GM23338 (cell line): ENCODE measurements around the gene CFAP70. TPM values are rescaled to one million over a fixed set of nuclear protein-coding genes. Genes with fewer than 3 reads are reported as not detected.

Experiments used
- ATAC-seq: fragments of 200-7000 bp; cut with Tn5 transposase; 3 replicates; pipeline ENCODE4 v1.9.1; 2020
- DNase-seq: peaks from one replicate; pipeline ENCODE4 v3.0.0-alpha.2; 2015; ENCODE audit warnings: low spot score
- H2AFZ ChIP-seq: fragments of 200-600 bp; sonication (generic); 2 replicates; pipeline ENCODE4 v1.8.0; 2016; ENCODE audit warnings: antibody characterized with exemption, mild to moderate bottlenecking, moderate library complexity
- H3F3A ChIP-seq: fragments of 200-600 bp; sonication (generic); replicated peaks from 2 replicates; pipeline ENCODE4 v1.8.0; 2017; ENCODE audit warnings: antibody characterized with exemption, mixed run types, low read depth
- H3K27ac ChIP-seq: fragments of 200-600 bp; sonication (generic); 2 replicates; pipeline ENCODE4 v1.6.1; 2016; ENCODE audit warnings: low read depth
- H3K27me3 ChIP-seq: fragments of 200-600 bp; sonication (generic); 2 replicates; pipeline ENCODE4 v1.8.0; 2016; ENCODE audit warnings: mild to moderate bottlenecking, mixed run types, moderate library complexity; ENCODE audit not compliant: insufficient read depth
- H3K36me3 ChIP-seq: fragments of 200-600 bp; sonication (generic); 2 replicates; pipeline ENCODE4 v1.8.0; 2016; ENCODE audit warnings: mild to moderate bottlenecking; ENCODE audit not compliant: insufficient read depth
- H3K4me1 ChIP-seq: fragments of 200-600 bp; sonication (generic); 2 replicates; pipeline ENCODE4 v1.8.0; 2016; ENCODE audit warnings: mild to moderate bottlenecking, moderate library complexity; ENCODE audit not compliant: insufficient read depth
- H3K4me2 ChIP-seq: fragments of 200-600 bp; sonication (generic); 2 replicates; pipeline ENCODE4 v1.7.1; 2017; ENCODE audit warnings: mixed run types
- H3K4me3 ChIP-seq: fragments of 200-600 bp; sonication (generic); 2 replicates; pipeline ENCODE4 v1.6.1; 2016; ENCODE audit warnings: mixed run types
- H3K79me2 ChIP-seq: fragments of 200-600 bp; sonication (generic); replicated peaks from 2 replicates; pipeline ENCODE4 v1.8.0; 2017; ENCODE audit warnings: mild to moderate bottlenecking; ENCODE audit not compliant: insufficient read depth
- H3K9me2 ChIP-seq: fragments of 200-600 bp; sonication (generic); 2 replicates; pipeline ENCODE4 v1.8.0; 2017; ENCODE audit not compliant: insufficient read depth
- H4K20me1 ChIP-seq: fragments of 200-600 bp; sonication (generic); replicated peaks from 2 replicates; pipeline ENCODE4 v1.8.0; 2017; ENCODE audit warnings: mild to moderate bottlenecking; ENCODE audit not compliant: insufficient read depth
- H3K27ac Mint-ChIP-seq: 2 replicates; pipeline ENCODE4 v1.8.0; 2020; ENCODE audit warnings: inconsistent platforms, mild to moderate bottlenecking, moderate library complexity, mixed read lengths
- H3K27me3 Mint-ChIP-seq: 3 replicates; pipeline ENCODE4 v1.8.0; 2022; ENCODE audit warnings: low read depth, mild to moderate bottlenecking, moderate library complexity, mixed read lengths, inconsistent platforms; ENCODE audit not compliant: insufficient read depth, poor library complexity
- H3K36me3 Mint-ChIP-seq: 3 replicates; pipeline ENCODE4 v1.8.0; 2021; ENCODE audit warnings: low read depth, mild to moderate bottlenecking, inconsistent platforms, moderate library complexity, mixed read lengths
- H3K4me1 Mint-ChIP-seq: 3 replicates; pipeline ENCODE4 v1.8.0; 2020; ENCODE audit warnings: mild to moderate bottlenecking, inconsistent platforms, mixed read lengths
- H3K4me3 Mint-ChIP-seq: 3 replicates; pipeline ENCODE4 v1.8.0; 2021; ENCODE audit warnings: moderate library complexity, mild to moderate bottlenecking, inconsistent platforms, mixed read lengths
- H3K9me3 Mint-ChIP-seq: 3 replicates; pipeline ENCODE4 v1.8.0; 2020; ENCODE audit warnings: moderate library complexity, mild to moderate bottlenecking, inconsistent platforms, mixed read lengths
- CREB1 ChIP-seq: fragments of 250-450 bp; sonication (Bioruptor Pico); IDR thresholded peaks from 2 replicates; pipeline ENCODE4 v1.5.0; 2020; ENCODE audit warnings: low read depth, mild to moderate bottlenecking, moderate library complexity
- EZH2 ChIP-seq: fragments of 200-600 bp; sonication (generic); IDR thresholded peaks from one replicate; pipeline ENCODE4 v1.8.0; 2017; ENCODE audit warnings: antibody characterized with exemption, mild to moderate bottlenecking, low read depth; ENCODE audit not compliant: unreplicated experiment
- EZH2phosphoT487 ChIP-seq: fragments of 200-600 bp; sonication (generic); IDR thresholded peaks from one replicate; pipeline ENCODE4 v1.8.1; 2018; ENCODE audit warnings: antibody characterized with exemption; ENCODE audit not compliant: unreplicated experiment
- JUNB ChIP-seq: IDR thresholded peaks from one replicate; pipeline ENCODE4 v1.6.1; 2016; ENCODE audit warnings: antibody characterized with exemption; ENCODE audit not compliant: unreplicated experiment
- NANOG ChIP-seq: IDR thresholded peaks from 2 replicates; pipeline ENCODE4 v1.6.1; 2016; ENCODE audit warnings: antibody characterized with exemption, borderline replicate concordance
- POLR2AphosphoS5 ChIP-seq: IDR thresholded peaks from 2 replicates; pipeline ENCODE4 v1.6.1; 2016; ENCODE audit warnings: antibody characterized with exemption, low read depth
- STAT1 ChIP-seq: IDR thresholded peaks from one replicate; pipeline ENCODE4 v1.6.1; 2016; ENCODE audit warnings: antibody characterized with exemption; ENCODE audit not compliant: unreplicated experiment
- ZNF114 ChIP-seq: fragments of 250-450 bp; sonication (Bioruptor Pico); IDR thresholded peaks from 2 replicates; pipeline ENCODE4 v1.5.0; 2020; ENCODE audit warnings: mild to moderate bottlenecking, moderate library complexity
- polyA plus RNA-seq: library from polyadenylated mRNA; unstranded; fragments of >200 nt; fragmentation: Nextera tagmentation; extraction: Ambion mirVana; gene quantifications from 2 replicates; pipeline ENCODE4 v1.2.1, GENCODE V29; 2016
- total RNA-seq: library from RNA; depleted of rRNA; stranded (reverse); fragments of >200 nt; shearing (Covaris generic); gene quantifications from 2 replicates; pipeline ENCODE4 v1.2.3, GENCODE V29; 2014
- TF ChIP-seq, protein P1 (sequence below): IDR thresholded peaks from one replicate; pipeline ENCODE4 v1.6.1; 2018; ENCODE audit warnings: antibody characterized with exemption; ENCODE audit not compliant: unreplicated experiment
- TF ChIP-seq, protein P2 (sequence below), 2 experiments: fragments of 200-600 bp in 1 of 2; sonication (generic) in 1 of 2; conservative IDR thresholded peaks; 2 replicates each; pipeline versions ENCODE4 v1.5.1 to v1.6.1; 2016 to 2017; ENCODE audit warnings: antibody characterized with exemption in 2 of 2, low read depth in 2 of 2, mild to moderate bottlenecking in 2 of 2, moderate library complexity in 1 of 2
- TF ChIP-seq, protein P3 (sequence below): fragments of 250-450 bp; sonication (Bioruptor Pico); IDR thresholded peaks from 2 replicates; pipeline ENCODE4 v1.5.0; 2020; ENCODE audit warnings: mild to moderate bottlenecking, moderate library complexity

Gene CFAP70
- total and polyA plus RNA-seq, 2 experiments from 2014 or later = 0.17 to 0.24 TPM

DNA sequence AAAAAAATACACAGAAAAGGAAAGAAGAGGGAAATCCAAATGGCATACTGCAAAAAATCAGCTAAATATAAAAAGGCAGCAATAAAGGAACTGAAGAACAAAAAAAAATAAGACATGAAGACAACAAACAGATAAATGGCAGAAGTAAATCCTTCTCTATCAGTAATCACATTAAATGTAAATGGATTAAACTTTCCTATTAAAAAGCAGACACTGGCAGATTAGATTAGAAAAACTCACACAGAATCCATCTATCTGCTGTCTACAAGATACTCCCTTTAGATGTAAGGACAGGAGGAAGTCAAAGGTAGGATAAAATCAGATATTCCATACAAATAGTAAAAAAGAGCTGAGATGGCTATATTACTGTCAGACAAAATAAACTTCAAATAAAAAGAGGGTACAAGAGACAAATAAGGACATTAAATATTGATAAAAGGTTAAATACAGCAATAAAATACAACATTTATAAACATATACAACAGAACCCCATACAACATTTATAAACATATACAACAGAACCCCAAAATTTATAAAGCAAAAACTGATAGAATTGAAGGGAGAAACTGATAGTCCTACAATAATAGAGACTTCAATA, 51.4 kb downstream of the CFAP70 start:
- H3K4me1 Mint-ChIP-seq = no peaks in the 10 kb centered on the region
- Histone ChIP-seq H2AFZ (no peak overlapping the region), H3K9me2 (no peaks in the 10 kb centered on the region; the same call in 1 of the 2 replicates), H3K27ac (no peak overlapping the region), H3K27me3 (no peaks in the 10 kb centered on the region), H3K4me3 (no peak overlapping the region), H4K20me1 (no peaks in the 10 kb centered on the region), H3K4me2 (no peak overlapping the region), H3K36me3 (no peaks in the 10 kb centered on the region), H3K79me2 (no peaks in the 10 kb centered on the region), H3K4me1 (no peaks in the 10 kb centered on the region), H3F3A (no peaks in the 10 kb centered on the region)
- H3K27ac Mint-ChIP-seq = no peak overlapping the region
- no peak for DNase-seq
- ATAC-seq = no peak
- TF ChIP-seq CREB1 (CRISPR knock-in tag) (no peak), ZNF114 (CRISPR knock-in tag) (no peak), NANOG (no peak), POLR2AphosphoS5 (no peak), JUNB (no peak), STAT1 (no peak), EZH2phosphoT487 (no peak), EZH2 (no peak)
- TF ChIP-seq, protein P1, sequence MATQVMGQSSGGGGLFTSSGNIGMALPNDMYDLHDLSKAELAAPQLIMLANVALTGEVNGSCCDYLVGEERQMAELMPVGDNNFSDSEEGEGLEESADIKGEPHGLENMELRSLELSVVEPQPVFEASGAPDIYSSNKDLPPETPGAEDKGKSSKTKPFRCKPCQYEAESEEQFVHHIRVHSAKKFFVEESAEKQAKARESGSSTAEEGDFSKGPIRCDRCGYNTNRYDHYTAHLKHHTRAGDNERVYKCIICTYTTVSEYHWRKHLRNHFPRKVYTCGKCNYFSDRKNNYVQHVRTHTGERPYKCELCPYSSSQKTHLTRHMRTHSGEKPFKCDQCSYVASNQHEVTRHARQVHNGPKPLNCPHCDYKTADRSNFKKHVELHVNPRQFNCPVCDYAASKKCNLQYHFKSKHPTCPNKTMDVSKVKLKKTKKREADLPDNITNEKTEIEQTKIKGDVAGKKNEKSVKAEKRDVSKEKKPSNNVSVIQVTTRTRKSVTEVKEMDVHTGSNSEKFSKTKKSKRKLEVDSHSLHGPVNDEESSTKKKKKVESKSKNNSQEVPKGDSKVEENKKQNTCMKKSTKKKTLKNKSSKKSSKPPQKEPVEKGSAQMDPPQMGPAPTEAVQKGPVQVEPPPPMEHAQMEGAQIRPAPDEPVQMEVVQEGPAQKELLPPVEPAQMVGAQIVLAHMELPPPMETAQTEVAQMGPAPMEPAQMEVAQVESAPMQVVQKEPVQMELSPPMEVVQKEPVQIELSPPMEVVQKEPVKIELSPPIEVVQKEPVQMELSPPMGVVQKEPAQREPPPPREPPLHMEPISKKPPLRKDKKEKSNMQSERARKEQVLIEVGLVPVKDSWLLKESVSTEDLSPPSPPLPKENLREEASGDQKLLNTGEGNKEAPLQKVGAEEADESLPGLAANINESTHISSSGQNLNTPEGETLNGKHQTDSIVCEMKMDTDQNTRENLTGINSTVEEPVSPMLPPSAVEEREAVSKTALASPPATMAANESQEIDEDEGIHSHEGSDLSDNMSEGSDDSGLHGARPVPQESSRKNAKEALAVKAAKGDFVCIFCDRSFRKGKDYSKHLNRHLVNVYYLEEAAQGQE = no peak
- TF ChIP-seq, protein P2, sequence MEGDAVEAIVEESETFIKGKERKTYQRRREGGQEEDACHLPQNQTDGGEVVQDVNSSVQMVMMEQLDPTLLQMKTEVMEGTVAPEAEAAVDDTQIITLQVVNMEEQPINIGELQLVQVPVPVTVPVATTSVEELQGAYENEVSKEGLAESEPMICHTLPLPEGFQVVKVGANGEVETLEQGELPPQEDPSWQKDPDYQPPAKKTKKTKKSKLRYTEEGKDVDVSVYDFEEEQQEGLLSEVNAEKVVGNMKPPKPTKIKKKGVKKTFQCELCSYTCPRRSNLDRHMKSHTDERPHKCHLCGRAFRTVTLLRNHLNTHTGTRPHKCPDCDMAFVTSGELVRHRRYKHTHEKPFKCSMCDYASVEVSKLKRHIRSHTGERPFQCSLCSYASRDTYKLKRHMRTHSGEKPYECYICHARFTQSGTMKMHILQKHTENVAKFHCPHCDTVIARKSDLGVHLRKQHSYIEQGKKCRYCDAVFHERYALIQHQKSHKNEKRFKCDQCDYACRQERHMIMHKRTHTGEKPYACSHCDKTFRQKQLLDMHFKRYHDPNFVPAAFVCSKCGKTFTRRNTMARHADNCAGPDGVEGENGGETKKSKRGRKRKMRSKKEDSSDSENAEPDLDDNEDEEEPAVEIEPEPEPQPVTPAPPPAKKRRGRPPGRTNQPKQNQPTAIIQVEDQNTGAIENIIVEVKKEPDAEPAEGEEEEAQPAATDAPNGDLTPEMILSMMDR (conservative IDR thresholded peaks at IDR 0.05; ENCODE audit: low read depth in 2 of 2) = no peak
- TF ChIP-seq, protein P3, sequence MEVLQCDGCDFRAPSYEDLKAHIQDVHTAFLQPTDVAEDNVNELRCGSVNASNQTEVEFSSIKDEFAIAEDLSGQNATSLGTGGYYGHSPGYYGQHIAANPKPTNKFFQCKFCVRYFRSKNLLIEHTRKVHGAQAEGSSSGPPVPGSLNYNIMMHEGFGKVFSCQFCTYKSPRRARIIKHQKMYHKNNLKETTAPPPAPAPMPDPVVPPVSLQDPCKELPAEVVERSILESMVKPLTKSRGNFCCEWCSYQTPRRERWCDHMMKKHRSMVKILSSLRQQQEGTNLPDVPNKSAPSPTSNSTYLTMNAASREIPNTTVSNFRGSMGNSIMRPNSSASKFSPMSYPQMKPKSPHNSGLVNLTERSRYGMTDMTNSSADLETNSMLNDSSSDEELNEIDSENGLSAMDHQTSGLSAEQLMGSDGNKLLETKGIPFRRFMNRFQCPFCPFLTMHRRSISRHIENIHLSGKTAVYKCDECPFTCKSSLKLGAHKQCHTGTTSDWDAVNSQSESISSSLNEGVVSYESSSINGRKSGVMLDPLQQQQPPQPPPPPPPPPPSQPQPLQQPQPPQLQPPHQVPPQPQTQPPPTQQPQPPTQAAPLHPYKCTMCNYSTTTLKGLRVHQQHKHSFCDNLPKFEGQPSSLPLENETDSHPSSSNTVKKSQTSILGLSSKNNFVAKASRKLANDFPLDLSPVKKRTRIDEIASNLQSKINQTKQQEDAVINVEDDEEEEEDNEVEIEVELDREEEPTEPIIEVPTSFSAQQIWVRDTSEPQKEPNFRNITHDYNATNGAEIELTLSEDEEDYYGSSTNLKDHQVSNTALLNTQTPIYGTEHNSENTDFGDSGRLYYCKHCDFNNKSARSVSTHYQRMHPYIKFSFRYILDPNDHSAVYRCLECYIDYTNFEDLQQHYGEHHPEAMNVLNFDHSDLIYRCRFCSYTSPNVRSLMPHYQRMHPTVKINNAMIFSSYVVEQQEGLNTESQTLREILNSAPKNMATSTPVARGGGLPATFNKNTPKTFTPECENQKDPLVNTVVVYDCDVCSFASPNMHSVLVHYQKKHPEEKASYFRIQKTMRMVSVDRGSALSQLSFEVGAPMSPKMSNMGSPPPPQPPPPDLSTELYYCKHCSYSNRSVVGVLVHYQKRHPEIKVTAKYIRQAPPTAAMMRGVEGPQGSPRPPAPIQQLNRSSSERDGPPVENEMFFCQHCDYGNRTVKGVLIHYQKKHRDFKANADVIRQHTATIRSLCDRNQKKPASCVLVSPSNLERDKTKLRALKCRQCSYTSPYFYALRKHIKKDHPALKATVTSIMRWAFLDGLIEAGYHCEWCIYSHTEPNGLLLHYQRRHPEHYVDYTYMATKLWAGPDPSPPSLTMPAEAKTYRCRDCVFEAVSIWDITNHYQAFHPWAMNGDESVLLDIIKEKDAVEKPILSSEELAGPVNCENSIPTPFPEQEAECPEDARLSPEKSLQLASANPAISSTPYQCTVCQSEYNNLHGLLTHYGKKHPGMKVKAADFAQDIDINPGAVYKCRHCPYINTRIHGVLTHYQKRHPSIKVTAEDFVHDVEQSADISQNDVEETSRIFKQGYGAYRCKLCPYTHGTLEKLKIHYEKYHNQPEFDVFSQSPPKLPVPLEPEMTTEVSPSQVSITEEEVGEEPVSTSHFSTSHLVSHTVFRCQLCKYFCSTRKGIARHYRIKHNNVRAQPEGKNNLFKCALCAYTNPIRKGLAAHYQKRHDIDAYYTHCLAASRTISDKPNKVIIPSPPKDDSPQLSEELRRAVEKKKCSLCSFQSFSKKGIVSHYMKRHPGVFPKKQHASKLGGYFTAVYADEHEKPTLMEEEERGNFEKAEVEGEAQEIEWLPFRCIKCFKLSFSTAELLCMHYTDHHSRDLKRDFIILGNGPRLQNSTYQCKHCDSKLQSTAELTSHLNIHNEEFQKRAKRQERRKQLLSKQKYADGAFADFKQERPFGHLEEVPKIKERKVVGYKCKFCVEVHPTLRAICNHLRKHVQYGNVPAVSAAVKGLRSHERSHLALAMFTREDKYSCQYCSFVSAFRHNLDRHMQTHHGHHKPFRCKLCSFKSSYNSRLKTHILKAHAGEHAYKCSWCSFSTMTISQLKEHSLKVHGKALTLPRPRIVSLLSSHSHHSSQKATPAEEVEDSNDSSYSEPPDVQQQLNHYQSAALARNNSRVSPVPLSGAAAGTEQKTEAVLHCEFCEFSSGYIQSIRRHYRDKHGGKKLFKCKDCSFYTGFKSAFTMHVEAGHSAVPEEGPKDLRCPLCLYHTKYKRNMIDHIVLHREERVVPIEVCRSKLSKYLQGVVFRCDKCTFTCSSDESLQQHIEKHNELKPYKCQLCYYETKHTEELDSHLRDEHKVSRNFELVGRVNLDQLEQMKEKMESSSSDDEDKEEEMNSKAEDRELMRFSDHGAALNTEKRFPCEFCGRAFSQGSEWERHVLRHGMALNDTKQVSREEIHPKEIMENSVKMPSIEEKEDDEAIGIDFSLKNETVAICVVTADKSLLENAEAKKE (CRISPR knock-in tag) = no peak
- H3K4me3 Mint-ChIP-seq = no peak overlapping the region
- peaks cover 18% of the 10 kb centered on the region for H3K9me3 Mint-ChIP-seq
- peaks cover 3% of the 10 kb centered on the region for H3K27me3 Mint-ChIP-seq
- H3K36me3 Mint-ChIP-seq = no peaks in the 10 kb centered on the region
